Left hindlimb (tissue), 1 donor: Measurements from ENCODE around the gene SEC61G.

Experiments
- DNase-seq: peaks from one replicate; pipeline ENCODE4 v3.0.0-alpha.2; 2018

SEC61G gene

DNA sequence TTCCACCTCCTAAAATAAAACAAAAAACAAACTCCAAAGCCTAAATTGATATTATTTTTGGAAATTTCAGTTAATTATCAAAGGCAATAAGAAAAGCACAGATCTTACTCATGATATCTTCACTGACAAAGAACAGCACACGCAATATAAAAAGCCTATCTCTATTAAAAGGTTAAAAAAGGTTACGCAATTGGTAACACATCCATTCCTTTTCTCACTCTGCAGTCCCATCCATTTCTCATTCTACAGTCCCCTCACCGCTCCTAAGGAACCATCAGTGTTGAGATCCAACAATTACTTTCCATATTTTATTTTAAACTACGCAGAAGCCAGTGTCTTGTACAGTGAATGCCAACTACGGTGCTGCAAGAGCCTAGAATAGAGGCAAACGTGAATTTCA is 1.3 kb downstream of the SEC61G start:
- no peak for DNase-seq

DNA sequence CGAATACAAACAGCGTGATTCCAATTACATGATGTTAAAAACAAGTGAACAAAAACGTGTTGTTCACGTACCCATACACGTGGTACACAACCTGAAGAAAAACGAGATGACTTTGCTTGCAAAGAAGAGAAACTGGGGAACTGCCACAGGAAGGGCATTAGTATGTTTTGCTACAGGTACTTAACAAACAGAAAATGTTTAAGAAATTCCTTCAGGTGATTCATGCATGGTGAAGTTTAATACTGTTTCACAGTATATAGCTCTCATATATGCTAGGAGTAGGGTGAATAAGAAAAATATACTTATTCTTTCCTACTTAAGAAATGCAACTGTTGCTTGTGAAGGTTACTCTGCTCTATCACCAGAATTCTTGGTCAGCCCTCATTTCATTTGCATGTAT is 9.8 kb downstream of the SEC61G start:
- no peak for DNase-seq

DNA sequence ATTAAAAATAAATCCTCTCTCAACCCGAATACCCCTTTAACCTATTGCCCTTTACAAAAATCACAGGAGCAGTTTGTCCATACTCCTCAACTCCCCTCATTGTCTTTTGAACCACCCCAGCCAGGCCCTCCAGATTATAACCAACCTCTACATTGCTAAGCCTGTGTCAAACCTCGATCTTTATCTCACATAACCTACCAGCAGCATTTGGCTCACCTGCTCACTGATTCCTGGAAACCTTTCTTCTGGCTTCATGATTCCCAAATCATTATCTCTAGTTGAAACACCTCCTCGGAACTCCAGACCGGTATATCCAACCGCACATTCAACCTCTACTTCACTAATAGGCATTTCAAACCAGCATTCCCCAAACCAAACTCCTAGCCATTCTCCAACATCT is 11.8 kb downstream of the SEC61G start:
- no peak for DNase-seq

- no peak for DNase-seq
Observed at GRCh38 chr7:54743580-54743979, 15.4 kb downstream of the SEC61G start.

DNA sequence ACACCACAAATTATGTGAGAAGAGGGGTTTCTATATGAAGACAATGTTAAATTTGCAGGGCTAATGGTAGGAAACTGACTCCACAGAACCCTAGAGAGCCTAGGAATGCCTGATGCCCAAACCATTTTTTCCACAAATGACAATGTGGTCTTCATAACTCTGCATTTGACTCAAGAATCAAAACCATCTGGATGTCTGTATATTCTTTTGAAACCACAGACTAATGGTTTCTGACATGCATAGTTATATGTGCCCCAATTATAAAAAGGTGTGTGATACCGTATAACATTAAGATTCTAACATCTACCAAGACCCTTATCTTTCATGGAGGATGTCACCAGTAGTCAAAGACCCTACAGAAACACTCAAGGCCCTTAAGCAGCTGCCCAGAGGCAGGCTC is 20.3 kb downstream of the SEC61G start:
- DNase-seq: no peak

- no peak for DNase-seq
Observed at GRCh38 chr7:54729107-54729506, 29.9 kb downstream of the SEC61G start.

DNA sequence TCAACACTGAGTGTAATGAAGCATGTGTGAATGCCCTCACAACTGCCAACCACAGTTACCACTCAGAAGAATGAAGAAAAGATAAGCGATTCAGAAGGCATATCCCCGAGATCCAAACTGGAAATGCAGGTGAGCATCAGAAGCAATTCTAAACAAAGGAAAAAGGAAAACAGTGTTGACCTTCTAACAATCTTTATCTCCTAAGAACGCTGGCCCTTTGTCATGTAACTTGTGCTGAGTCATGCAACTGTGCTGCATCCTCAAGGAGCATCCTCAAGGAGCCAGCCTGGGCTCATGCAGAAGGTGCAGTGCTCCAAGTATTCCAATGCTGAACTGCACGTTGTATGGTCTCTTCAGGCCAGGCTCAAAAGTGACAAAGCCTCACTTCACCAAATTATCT is 30.6 kb downstream of the SEC61G start:
- no peak for DNase-seq

- DNase-seq: no peak
Observed at GRCh38 chr7:54725255-54725654, 33.8 kb downstream of the SEC61G start.

DNA sequence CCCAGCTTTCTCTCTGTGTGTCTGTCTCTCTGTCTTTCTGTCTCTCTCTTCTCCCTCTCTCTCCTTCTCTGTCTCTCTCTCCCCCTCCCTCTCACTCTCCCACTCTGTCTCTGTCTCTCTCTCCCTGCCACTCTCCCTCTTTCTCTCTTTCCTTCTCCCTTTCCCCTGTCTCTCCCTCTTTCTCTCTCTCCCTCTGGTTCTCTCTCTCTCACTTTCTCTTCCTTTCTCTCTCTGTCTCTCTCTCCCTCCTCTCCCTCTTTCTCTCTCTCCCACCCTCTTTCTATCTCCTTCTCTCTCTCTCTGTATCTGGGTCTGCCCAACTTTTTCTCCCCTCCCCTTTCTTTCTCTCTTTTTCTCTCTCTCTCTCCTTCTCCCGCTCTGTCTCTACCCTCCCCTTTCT is 36.5 kb downstream of the SEC61G start:
- no peak for DNase-seq

- DNase-seq: no peak
Observed at GRCh38 chr7:54722026-54722425, 37.0 kb downstream of the SEC61G start.

GRCh38 chr7:54719974-54720373 is 39.0 kb downstream of the SEC61G start:
- no peak for DNase-seq

DNA sequence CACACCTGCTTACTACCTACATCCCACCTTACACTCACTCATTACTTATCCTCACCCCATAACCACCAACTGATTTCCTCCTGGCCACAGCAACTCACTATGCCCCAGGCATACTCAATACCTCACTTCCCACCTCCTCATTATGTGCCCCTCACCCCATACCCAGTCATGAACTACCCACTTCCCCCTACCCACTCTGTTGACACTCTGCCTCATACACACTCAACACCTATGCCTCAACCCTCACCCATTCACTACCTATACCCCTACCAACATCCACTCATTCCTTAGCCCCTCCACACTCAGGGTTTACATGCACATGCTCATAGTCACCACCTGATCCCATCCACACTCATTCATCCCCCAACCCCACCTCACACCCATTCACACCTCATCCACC is 39.6 kb downstream of the SEC61G start:
- no peak for DNase-seq

DNA sequence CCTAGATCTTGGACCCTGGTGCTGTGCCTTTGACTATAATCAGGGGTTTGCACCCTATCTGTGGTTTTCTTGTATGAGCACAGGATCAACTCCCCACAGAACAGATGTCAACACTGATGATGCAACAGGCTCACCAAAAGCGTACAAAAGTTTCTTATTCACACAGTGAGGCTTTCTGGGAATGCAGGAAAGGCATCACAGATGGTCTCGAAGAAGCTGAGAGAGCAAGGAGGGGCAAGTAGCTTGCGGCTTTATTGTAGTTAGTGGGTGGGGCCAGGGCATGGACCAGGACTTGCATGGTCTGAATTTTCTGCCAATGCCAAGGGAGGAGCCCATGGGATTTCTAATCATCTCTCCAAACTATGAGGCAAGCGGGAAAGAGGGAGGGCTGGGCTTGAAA is 46.2 kb downstream of the SEC61G start:
- DNase-seq: no peak

GRCh38 chr7:54711900-54712595 is 47.0 kb downstream of the SEC61G start:
- DNase-seq: no peak

DNA sequence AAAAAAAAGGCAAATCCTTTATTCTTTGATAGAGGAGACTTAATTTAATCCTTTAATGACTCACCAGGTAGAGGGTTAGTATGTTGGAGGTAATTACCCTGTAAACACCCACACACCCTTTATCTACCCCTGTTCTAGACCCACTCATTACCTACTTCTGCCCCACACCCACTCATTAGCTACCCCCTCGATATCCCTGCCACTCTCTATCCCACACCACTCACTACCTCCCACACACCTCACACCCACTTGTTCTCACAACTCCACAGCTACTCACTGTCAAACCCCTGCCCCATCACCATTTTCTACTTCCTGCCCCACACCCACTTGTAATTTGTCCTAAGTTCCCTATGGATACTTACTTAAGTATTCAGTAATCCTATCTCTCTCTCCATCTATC is 49.7 kb downstream of the SEC61G start:
- no peak for DNase-seq

- DNase-seq: no peak
Observed at GRCh38 chr7:54705436-54705835, 53.6 kb downstream of the SEC61G start.

GRCh38 chr7:54704851-54705250 is 54.2 kb downstream of the SEC61G start:
- no peak for DNase-seq
